GM11168 (cell line): ENCODE measurements around the gene MRPL36.

Experiments
- in situ Hi-C: fragments of 300-500 bp; cut with MboI; formaldehyde crosslinking; loops from one replicate; pipeline ENCODE4 v1.12.0; 2022; ENCODE audit warnings: low sequenced_read_pairs; ENCODE audit not compliant: unreplicated experiment

Gene MRPL36

DNA sequence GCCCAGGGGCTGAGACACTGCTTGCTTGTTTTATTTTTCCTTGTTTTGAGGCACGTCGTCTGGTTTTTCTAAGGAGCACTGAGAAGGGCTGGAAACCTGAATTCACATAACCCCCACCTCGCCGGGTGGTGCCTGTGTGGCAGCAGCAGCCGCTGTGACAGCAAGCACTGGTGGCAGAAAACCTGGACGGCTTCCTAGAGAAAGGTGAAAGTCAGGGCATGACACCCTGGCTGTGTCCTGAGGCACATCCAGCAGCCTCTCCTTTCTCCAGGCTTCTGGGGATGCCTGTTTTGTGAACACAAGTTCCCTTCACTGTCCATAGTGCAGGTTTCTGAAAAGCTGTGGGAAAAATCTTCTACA is 29.2 kb downstream of the MRPL36 start:
- in situ Hi-C loops = no loop called here

DNA sequence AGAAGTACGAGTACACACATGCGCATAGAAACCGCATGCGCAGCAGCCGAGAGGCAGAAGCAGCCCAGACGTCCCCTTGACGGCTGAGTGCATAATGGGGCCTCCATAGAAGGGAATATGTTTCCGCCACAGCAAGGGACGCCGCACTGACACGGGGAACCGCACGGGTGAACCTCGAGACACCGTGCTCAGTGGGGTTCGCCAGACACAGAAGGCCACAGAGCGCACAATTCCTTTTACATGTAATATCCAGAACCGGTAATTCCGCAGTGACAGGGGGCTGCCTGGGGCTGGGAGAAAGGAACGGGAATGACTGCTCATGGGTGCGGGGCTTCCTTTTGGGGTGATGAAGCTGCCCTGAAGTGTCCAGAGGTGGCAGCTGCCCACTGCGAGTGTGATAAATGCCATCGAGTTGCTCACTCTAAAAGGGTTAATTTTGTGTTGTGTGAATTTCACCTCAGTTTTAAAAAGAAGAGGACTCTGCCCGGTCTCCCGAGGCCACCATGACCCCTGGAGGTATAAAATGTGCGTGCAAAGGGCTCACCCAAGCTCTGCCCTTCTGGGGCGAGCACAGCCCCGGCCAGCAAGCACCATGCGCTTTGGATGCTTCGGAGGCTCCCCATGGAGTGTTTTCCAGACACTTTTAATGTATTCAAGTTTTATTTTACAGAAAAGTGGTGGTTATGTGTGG is 29.7 kb downstream of the MRPL36 start:
- in situ Hi-C loops = no loop called here

DNA sequence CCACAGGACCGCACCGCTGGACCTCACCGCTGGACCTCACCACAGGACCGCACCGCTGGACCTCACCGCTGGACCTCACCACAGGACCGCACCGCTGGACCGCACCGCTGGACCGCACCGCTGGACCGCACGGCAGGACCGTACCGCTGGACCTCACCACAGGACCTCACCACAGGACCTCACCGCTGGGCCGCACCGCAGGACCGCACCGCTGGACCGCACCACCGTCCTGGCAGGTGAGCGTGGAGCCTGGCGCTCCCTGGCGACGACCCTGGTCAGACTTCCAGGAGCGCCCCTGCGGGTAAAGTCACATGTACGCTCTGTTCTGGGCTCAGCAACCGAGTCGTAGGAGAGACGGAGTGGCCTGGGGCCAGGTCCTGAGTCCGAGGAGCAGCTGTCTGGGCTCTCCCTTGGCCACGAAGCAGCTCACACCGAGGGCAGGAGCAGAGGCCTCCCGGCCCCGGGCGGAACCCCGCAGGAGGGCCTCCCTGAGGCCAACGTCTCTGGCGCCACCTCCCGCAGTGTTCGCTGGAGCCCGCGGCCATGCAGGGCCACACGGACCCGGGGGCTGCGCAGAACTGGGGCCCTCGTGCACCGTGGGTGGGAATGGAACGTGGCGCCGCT is 30.5 kb downstream of the MRPL36 start:
- in situ Hi-C loops = no loop called here

DNA sequence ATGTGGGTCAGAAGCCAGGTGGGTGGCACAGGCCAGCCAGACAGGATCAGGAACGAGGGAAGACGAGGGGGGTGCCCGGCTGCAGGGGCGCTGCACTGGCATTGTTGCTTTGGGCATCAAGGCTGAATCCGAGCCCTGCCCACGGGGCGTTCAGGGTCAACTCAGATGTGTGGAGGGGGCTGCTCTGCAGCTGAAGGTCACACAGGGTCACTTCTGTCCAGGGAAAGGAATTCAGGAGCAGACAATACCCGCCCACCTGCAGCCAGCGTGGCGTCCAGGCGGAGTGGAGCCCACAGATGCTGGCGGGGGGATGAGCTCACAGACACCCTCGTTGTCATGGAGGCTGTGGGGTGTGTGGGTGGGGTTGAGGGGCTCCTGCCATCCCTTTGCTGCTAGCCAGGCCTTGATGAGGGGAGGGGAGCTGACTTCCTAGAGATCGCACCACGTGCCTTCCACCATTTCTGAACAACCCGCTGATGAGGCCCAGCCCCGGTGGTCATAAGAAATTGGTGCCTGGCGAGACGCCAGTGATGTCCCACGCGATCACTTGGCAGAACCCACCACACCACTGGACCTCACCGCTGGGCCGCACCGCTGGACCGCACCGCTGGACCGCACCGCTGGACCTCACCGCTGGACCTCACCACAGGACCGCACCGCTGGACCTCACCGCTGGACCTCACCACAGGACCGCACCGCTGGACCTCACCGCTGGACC is 31.2 kb downstream of the MRPL36 start:
- in situ Hi-C loops = no loop called here

DNA sequence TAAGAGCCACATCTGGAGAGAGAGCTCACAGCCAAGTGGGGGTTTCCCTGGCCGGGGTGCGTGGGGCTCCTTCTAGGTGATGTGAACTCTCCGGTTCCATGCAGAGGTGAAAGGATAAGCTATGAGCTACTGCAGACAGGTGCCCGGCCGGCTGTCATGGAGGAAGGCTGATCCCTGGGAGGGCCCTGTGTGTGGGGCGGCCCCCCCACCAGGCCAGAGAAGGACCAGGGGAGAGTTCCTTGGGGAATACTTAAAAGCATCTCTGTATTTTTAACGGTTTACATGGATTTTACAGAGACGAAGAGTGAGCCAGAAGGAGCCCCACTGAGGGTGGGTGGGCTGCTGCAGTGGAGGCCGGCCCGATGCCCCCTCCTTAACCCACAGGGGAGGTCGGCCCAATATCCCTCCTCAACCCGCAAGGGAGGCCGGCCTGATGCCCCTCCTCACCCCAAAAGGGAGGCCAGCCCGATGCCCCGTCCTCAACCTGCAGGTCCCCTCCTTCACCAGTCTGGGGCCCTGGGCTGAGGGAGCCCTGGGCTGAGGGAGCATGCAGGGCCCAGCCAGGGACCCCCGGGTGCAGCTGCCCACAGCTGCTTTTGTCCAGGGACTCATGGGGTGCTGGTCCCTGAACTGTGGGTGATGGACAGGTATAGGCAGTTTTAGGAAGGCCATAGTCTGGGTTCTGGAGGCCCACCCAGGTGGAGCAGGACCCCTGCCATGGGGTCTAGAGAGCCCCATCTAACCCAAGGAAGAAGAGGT is 31.9 kb downstream of the MRPL36 start:
- in situ Hi-C loops = no loop called here

DNA sequence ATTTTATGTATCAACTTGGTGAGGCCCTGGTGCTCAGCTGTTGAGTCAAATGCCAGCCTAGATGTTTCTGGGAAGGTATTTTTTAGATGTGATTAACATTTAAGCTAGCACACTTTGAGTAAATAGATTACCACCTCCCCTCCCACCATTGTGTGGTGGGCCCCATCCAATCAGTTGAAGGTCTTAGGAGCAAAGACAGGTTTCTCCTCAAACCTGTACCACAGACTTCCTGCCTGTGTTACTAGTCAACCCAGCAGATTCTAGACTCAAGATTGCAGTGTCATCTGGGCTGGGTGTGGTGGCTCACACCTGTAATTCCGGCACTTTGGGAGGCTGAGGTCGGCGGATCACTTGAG is 33.8 kb downstream of the MRPL36 start:
- in situ Hi-C loops = no loop called here

DNA sequence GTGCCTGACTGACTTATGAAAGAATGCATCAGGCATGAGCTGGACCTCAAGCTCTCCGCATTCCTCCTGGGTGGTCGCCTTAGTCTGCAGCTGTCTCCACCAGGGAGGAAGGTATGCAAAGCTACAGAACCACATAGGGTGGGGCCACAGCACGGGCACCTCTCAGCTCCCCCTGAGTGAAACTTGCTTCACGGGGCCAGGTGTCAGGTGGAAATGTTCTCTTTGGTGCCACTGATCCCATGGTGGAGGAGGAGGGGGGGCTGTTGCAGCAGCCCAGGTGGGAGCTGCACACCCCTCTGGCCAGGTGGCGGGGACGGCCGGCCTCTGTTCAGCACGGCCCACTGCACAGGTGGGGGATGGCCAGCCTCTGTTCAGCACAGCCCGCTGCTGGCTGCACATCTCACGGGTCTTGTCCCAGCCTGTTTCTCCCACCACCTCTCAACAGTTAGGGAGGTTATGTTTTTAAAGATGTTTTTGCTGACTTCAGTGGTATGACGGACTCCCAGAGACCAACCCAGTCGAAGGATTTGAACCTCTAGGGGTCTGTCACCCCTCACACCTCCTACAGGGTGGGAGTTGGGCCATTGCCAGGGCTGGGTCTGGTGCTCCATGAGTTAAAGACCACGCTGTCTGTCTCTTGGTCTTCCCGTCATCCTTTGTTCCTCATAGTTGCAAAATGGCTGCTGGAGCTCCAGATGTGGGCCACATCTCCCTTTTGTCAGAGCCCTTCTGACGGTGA is 34.3 kb downstream of the MRPL36 start:
- in situ Hi-C loops = no loop called here

DNA sequence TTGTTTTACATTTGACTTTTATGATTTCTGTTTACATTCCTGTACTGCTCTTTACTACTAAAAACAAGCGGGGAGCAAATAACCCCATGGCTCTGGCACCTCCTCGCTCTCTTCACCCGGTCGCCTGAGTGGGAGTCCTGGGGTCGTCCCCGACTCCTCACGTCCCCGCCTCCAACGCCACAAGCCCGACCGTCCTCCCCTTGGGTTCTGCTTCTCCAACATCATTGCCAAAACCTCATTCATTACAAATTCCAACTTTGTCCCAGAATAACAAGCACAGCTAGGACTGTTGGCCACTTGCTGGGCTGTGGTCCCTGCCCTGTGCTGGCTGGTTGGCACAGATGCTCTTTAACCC is 35.1 kb downstream of the MRPL36 start:
- in situ Hi-C loops = no loop called here

DNA sequence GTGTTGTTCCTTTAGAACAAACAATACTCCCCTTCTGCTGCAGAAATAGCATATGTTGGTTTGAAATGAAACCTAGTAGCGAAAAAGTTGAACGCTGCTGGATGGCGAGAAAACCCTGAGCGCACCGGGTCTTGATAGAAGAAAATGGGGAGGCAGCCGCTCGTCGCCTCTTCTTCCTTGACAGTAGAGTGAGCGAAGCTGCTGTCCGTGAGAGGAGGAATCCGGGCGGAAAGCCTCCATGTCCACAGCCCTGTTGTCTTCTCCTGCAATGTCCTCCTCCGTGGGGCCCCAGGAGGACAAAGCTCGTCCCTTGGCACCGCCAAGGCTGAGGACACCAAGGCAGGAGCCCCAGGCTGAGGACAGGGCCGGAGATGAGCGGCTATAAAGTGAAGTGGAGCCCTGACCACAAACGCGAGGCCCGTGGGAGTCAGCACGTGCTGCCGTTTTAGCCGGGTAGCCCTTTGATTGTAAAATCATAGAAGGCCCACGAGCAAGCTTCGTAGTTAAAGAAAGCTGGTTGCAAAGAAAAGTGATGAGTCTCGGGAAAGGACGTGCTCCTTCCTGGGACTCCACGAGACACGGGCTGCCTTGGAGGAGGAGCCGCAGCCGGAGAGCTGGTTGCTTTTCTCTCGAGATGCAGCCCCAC is 35.6 kb downstream of the MRPL36 start:
- in situ Hi-C loops = no loop called here

DNA sequence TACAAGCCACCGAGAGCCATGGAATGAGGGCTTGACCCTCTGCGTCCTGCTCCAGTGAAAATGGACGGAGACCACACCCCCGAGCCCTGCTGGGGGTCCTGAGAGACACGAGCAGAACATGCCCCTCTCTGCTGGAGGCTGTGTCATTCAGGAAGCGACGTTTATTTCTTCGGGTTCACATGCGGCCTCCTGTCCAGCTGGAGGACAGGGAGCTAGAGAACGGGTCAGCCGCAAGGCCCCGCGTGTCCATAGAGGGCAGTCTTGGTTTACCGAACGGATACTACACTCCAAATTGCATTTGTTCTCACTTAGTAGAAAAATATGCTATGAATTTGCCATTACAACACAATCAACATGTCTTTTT is 36.1 kb downstream of the MRPL36 start:
- in situ Hi-C loops = no loop called here

DNA sequence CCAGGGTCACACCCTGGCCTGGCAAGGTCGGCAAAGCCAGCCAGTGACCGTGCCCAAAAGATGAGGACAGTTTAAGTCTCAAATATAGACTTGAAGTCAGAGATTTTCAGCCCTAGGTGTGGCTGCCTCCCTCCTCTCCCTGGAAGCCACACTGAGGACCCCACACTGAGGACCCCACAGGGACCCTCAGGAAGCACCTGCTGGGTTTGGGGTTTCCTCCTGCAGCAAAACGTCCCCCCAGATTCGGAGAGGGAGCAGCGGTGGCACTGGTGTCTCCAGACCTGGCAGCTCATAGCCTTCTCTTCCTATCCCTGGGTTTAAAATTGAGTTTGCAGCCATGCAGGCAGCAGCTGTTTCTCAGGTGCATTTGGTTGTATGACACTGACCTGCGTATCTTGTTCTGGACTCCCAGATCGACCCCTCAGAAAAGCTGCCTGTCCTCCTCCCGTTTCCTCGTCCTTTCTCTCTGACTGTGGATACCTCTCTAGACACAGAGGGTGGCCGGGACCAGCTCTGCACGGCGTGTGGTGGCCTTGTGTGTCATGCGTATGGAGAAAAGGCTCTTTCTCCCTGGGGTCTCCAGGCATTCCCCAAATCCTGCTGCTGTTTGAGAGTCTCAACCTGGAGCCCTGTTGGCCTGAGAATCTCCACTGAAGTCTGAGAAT is 36.6 kb downstream of the MRPL36 start:
- in situ Hi-C loops = no loop called here

DNA sequence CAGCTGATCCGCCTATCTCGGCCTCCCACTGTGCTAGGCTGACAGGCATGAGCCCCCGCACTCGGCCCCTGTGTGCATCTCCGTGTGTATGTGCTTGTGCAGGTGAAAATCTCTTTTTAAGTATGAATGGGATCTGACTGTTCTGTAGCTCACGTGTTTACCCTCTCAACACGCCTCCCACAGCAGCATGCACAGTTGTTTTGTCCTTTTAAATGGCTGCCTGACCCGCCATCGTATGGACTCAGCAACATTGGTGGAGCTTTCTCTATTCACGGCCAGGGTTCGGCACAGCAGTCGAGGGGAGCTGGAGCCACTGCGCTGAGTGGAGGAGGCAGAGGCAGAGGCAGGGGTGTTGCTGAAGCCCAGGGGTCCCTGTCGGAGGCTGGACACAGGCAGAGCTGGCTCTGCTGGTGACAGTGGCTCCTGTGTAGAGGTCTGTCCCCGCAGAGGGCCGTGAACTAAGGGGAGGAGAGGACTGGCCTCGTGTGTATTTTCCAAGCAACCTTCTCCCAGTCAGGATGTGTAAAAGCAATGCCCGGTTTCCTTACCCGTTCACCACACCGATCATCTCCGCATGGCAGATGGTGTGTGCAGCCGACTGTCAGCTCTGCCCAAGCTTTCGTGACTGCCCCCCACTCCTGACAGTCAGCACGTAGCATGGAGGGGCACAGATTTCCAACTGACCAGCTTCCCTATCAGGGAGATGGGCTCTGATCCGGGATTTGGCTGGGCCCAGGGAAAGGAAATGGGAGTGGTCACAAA is 37.3 kb downstream of the MRPL36 start:
- in situ Hi-C loops = no loop called here

DNA sequence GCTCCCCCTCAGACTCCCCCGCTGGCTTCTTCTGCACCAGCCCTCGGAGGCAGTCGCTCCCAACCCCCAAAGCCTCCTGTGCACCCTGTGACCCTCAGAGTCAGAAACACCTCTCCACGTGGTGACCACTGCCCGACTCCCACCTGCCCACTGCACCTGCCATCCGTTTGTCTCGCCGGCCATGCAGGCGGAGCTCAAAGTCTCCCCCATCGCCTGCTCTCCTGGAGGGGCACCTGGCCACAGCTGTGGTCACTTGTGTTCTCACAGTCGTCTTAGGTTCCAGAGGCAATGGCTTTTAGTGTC is 38.2 kb downstream of the MRPL36 start:
- in situ Hi-C loops = no loop called here

DNA sequence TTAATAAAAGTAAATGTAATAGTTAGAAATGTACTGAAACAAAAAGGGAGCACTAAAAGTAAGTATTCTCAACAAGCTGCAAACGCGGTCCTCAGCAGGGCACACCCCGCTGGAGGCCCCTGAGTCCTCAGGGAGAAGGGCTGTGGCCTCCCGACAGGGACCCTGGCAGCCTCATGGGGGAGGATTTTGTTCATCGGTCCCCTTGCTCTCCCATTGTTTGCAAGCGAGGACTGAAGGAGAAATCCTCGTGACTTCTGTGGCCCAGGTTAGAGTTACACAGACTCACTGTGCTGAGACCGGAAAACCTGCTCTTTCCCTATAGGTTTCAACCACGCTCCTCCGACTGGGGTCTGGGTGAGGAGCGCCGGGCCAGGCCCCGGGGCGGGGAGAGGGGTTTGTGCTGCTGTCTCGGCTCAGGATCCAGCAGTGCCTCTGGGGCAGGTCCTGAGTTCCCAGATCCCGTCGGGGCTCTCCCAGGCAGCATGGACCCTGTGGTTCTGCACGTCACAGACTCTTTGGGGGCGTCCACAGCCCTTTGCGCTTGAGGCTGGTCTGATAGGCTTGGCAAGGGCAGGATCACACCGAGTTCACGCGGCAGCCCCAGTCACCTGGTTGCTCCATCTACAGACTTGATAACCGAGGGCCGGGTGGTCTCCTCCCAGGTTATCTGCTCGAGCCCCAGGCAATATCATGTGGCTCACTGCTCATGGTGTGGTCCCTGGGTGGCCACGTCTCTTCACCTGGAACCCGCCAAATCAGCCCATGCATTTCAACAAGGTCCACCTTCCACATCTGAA is 38.8 kb downstream of the MRPL36 start:
- in situ Hi-C loops = no loop called here

DNA sequence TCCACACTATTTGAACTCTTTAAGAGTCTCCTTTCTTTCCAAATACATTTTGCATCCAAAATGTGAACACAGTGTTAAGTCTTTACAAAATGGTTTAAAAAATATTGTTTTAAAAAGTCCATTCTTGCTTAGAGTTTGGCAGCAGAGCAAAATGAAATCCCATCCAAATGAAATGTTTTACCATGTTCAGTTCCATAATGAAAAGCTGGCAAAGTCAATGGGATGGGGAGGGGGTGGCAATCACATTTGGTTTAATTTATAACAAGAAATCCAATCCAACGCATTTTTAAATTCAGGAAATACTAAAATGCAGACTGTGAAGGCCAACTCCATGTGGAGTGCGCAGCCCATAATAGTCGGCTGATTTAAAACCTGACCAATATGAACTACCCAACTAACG is 39.4 kb downstream of the MRPL36 start:
- in situ Hi-C loops = no loop called here

DNA sequence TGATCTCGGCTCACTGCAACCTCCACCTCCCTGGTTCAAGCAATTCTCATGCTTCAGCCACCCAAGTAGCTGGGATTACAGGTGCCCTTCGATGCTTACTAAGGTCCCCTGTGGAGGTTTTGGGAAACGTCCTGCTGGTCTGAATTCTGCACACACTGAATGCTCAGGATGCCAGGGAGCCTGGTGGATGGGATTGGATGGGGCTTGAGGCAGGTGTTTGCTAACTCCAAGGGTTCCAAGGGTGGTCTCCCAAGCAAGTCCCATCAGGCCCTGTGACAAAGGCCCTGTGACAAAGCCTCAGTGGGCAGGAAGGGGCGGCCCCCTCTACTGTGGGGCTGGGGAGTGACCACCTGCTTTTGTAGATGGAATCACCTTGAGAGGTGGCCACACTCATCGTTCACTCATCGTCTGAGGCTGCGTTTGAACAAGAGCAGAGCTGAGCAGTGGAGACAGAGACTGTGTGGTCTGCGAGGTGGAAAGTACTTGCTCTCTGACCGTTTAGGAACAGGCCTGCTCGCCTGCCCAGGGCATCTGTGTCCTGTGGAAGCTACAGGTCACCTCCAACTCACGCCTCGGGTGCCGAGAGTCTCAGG is 40.2 kb downstream of the MRPL36 start:
- in situ Hi-C loops = no loop called here

DNA sequence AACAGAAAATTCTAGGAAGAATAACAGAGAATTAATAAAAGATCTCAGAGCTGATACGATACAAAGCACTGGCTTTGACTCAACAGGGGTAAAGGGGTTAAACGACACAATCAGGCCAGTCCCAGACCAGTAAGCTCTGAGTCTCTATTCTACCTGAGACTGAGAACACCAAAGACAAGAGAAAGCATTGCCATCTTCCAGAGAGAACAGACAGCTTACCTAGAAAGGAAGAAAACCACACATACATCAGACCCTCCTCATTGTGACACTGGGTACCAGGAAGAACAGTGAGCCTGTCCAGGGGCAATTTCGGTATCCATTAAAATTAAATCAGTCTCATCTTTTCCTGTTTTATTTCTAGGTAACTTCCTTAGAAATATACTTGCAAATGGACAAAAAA is 41.1 kb downstream of the MRPL36 start:
- in situ Hi-C loops = no loop called here

DNA sequence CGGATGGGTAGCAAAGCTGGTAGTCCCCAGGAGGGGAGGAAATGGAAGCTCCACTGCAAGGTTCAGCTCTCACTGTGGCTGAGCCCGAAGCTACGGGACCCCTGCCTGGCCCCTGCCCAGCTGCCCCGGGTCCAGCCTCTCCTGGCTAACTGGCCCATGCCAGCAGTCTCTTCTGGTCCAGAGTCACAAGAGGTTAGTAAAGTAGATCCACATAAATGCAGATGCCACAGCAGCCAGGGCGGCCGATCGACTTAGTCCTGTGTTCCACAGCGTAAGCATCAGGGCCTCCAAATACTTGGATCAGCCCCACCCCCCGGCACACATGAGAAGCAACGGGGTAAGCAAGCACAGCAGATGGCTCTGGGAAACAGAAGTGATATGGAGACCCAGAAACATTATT is 42.1 kb downstream of the MRPL36 start:
- in situ Hi-C loops = no loop called here
